Right lobe of liver (tissue), 6 donors: ENCODE results near the gene TET1. TPM values are rescaled to one million over a fixed set of nuclear protein-coding genes. Genes with fewer than 3 reads are reported as not detected.
"Not testable (repeated sequence)": the region's sequence is repeated elsewhere in the genome, so short reads cannot be mapped to it uniquely, and the experiment has no call there.

ENCODE experiments used
- ATAC-seq, 4 donors: fragments of 200-7000 bp; cut with Tn5 transposase; one replicate each; pipeline ENCODE4 v1.9.1; 2020; ENCODE audit warnings: mild to moderate bottlenecking in 4 of 4, moderate library complexity in 4 of 4
- DNase-seq, 3 donors: peaks; one replicate each; pipeline ENCODE4 v3.0.0-alpha.2; 2020
- H3K27ac ChIP-seq, 3 donors: fragments of 200-600 bp; one replicate each; pipeline ENCODE4 v1.8.0; 2022
- H3K27me3 ChIP-seq, 2 donors: fragments of 200-600 bp; one replicate each; pipeline ENCODE4 v1.8.0; 2022
- H3K36me3 ChIP-seq, 4 donors: fragments of 200-600 bp; sonication (generic) in 1 of 4; one replicate each; pipeline versions ENCODE4 v1.5.1 to v1.8.0; 2017 to 2022; ENCODE audit warnings: control low read depth in 1 of 4
- H3K4me1 ChIP-seq, 4 donors: fragments of 200-600 bp; sonication (generic) in 1 of 4; one replicate each; pipeline versions ENCODE4 v1.5.1 to v1.8.0; 2017 to 2022; ENCODE audit warnings: control low read depth in 1 of 4
- H3K4me3 ChIP-seq, 3 donors: fragments of 200-600 bp; one replicate each; pipeline ENCODE4 v1.8.0; 2022
- H3K9me3 ChIP-seq, 4 donors: fragments of 200-600 bp; sonication (generic) in 1 of 4; one replicate each; pipeline versions ENCODE4 v1.5.1 to v1.8.0; 2017 to 2022; ENCODE audit warnings: control low read depth in 1 of 4
- CTCF ChIP-seq, 4 donors: fragments of 200-600 bp in 3 of 4; fragments of 450-650 bp in 1 of 4; IDR thresholded peaks; one replicate each; pipeline versions ENCODE4 v1.5.1 to v1.8.0; 2016 to 2022; ENCODE audit warnings: antibody characterized with exemption in 4 of 4, mild to moderate bottlenecking in 2 of 4
- POLR2A ChIP-seq: fragments of 450-650 bp; IDR thresholded peaks from one replicate; pipeline ENCODE4 v1.6.1; 2017; ENCODE audit warnings: antibody characterized with exemption, mild to moderate bottlenecking
- WGBS: methylation state at CpG from one replicate; pipeline ENCODE4 v1.1.6; 2018; ENCODE audit warnings: low coverage, low lambda C conversion rate; ENCODE audit not compliant: insufficient coverage; ENCODE audit errors: missing lambda C conversion rate; 5-methylcytosine and 5-hydroxymethylcytosine counted together
- intact Hi-C, 2 donors: fragments of 100-400 bp; cut with DNase I; formaldehyde crosslinking; loops; one replicate each; pipeline versions ENCODE4 v1.11.2 to v1.14.1; 2022
- total RNA-seq, 6 experiments: library from RNA; depleted of rRNA in 2 of 6; stranded (reverse); fragments of >200 nt in 2 of 6; fragmentation: NEBNext Ultra II Directional in 3 of 6; extraction: Animal tissue kit (Norgen Biotek cat#: 25700) in 3 of 6; gene quantifications; one replicate each; pipeline versions ENCODE4 v1.1.0 to v1.2.4, GENCODE V29; 2016 to 2023
- donor health status: DM: no; HTN: yes; CAD: no.
- donor health status: DM: no; HTN: no; CAD: no.
- donor health status: DM: no; HTN: no; CAD: no.
- donor health status: DM: no; HTN: yes; CAD: no.
- donor health status: DM: no; HTN: yes; CAD: no.

TET1 gene
- total RNA-seq, 6 experiments from 2014 or later: 0.62 to 0.86 (median 0.67) TPM

- Histone ChIP-seq H3K27ac (no peak overlapping the region), H3K4me1 (peaks cover 0 to 7% (median 3%) of the 10 kb centered on the region in 4 donors), H3K9me3 (no peaks in the 10 kb centered on the region), H3K27me3 (no peaks in the 10 kb centered on the region), H3K36me3 (peaks cover 6 to 72% (median 25%) of the 10 kb centered on the region in 4 donors), H3K4me3 (no peak overlapping the region)
- DNase-seq (no peak), ATAC-seq (no peak)
- no peak for TF ChIP-seq CTCF (IDR thresholded peaks at IDR 0.05)
- no peak for TF ChIP-seq POLR2A
- intact Hi-C loops: no loop called here
- WGBS: 84% methylated on average over 6 of the region's 9 CpGs
Observed at GRCh38 chr10:68727146-68727545, 167.0 kb downstream of the TET1 start.

- intact Hi-C loops: no loop called here
- Histone ChIP-seq H3K4me1 (no peaks in the 10 kb centered on the region), H3K27me3 (no peaks in the 10 kb centered on the region), H3K4me3 (no peak overlapping the region), H3K9me3 (no peaks in the 10 kb centered on the region), H3K36me3 (peaks cover 7 to 70% (median 24%) of the 10 kb centered on the region in 4 donors), H3K27ac (no peak overlapping the region)
- WGBS: 88% methylated on average over 8 of the region's 8 CpGs
- ATAC-seq (no peak), DNase-seq (no peak)
- TF ChIP-seq CTCF (IDR thresholded peaks at IDR 0.05): no peak
- no peak for TF ChIP-seq POLR2A
Observed at GRCh38 chr10:68732651-68733050, 172.5 kb downstream of the TET1 start.

- H3K27me3 ChIP-seq: no peaks in the 10 kb centered on the region
- TF ChIP-seq CTCF (IDR thresholded peaks at IDR 0.05): no peak
- TF ChIP-seq POLR2A: no peak
- ATAC-seq (no peak), DNase-seq (no peak)
- peaks cover 10 to 74% (median 29%) of the 10 kb centered on the region in 4 donors for H3K36me3 ChIP-seq
- no peaks in the 10 kb centered on the region for H3K4me1 ChIP-seq
- no peaks in the 10 kb centered on the region for H3K9me3 ChIP-seq
- no peak overlapping the region for H3K27ac ChIP-seq
- WGBS: 89% methylated on average over 4 of the region's 7 CpGs
- intact Hi-C loops: no loop called here
- H3K4me3 ChIP-seq: no peak overlapping the region
Observed at GRCh38 chr10:68734349-68734748, 174.2 kb downstream of the TET1 start.

GRCh38 chr10:68735119-68735518, 175.0 kb downstream of the TET1 start:
- WGBS: 74% methylated on average over 5 of the region's 6 CpGs
- Histone ChIP-seq H3K27ac (no peak overlapping the region), H3K4me3 (no peak overlapping the region), H3K9me3 (no peaks in the 10 kb centered on the region), H3K27me3 (no peaks in the 10 kb centered on the region), H3K4me1 (no peaks in the 10 kb centered on the region), H3K36me3 (peaks cover 7 to 74% (median 31%) of the 10 kb centered on the region in 4 donors)
- intact Hi-C loops: no loop called here
- no peak for ATAC-seq
- TF ChIP-seq CTCF (IDR thresholded peaks at IDR 0.05) (no peak), POLR2A (no peak)
- no peak for DNase-seq

DNA sequence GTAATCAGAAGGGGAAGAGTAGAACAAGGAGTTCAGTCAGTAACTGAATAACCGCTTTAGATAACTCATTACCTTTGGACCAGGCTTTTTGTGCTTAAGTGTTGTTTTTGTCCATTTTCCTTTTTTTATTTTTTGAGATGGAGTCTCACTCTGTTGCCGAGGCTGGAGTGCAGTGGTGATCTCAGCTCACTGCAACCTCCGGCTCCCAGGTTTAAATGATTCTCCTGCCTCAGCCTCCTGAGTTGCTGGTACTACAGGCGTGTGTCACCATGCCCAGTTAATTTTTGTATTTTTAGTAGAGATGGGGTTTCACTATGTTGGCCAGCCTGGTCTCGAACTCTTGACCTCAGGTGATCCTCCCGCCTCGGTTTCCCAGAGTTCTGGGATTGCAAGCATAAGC, 175.6 kb downstream of the TET1 start:
- H3K9me3 ChIP-seq, intact Hi-C loops, H3K4me3 ChIP-seq, DNase-seq, H3K27ac ChIP-seq, H3K27me3 ChIP-seq, H3K4me1 ChIP-seq, ATAC-seq: not testable (repeated sequence)
- WGBS: 98% methylated on average over 6 of the region's 7 CpGs
- peaks cover 8 to 74% (median 31%) of the 10 kb centered on the region in 4 donors for H3K36me3 ChIP-seq

DNA sequence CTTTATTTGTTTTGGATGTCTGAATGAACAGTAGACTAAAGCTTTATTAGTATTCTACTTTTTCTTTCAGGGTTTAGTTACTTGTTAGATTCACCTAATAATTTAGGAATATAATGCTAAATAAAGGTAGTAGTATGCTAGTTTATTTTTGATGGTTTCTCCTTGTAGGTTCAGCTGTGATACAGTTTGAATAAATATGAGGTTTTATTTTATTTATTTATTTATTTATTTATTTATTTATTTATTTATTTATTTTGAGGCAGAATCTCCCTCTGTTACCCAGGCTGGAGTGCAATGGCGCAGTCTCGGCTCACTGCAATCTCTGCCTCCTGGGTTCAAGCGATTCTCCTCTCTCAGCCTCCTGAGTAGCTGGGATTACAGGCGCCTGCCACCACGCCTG, 180.5 kb downstream of the TET1 start:
- H3K4me3 ChIP-seq, H3K4me1 ChIP-seq, DNase-seq, H3K27ac ChIP-seq, intact Hi-C loops, ATAC-seq, H3K9me3 ChIP-seq, H3K27me3 ChIP-seq: not testable (repeated sequence)
- H3K36me3 ChIP-seq: peaks cover 3 to 89% (median 41%) of the 10 kb centered on the region in 4 donors
- WGBS: 86% methylated on average over 4 of the region's 5 CpGs
